Activated B cell treated with CpG ODN at 0.5 μM for 24 hours (primary cell): ENCODE measurements around the gene COPS9. TPM values are rescaled to one million over a fixed set of nuclear protein-coding genes. Genes with fewer than 3 reads are reported as not detected.

Experiments used
- ATAC-seq: fragments of 200-7000 bp; cut with Tn5 transposase; one replicate; pipeline ENCODE4 v1.10.0; 2021; ENCODE audit warnings: low read depth, mild to moderate bottlenecking, moderate library complexity
- CTCF ChIA-PET: fragments of 350-600 bp; sonication (Branson Sonifier 250); formaldehyde crosslinking; loops from one replicate; lab custom pipeline; 2021; ENCODE audit warnings: antibody characterized with exemption; lab: Charles Lee
- POLR2A ChIA-PET: fragments of 350-600 bp; sonication (Branson Sonifier 250); formaldehyde crosslinking; loops from one replicate; lab custom pipeline; 2021; ENCODE audit warnings: antibody characterized with exemption; lab: Charles Lee
- DNase-seq: peaks from one replicate; pipeline ENCODE4 v3.0.0; 2022
- H3K27ac Mint-ChIP-seq: one replicate; pipeline ENCODE4 v1.8.0; 2020; ENCODE audit warnings: mixed read lengths
- H3K27me3 Mint-ChIP-seq: one replicate; pipeline ENCODE4 v1.8.0; 2021; ENCODE audit warnings: mixed read lengths
- H3K36me3 Mint-ChIP-seq: one replicate; pipeline ENCODE4 v1.8.0; 2021; ENCODE audit warnings: low read depth, mixed read lengths
- H3K4me1 Mint-ChIP-seq: one replicate; pipeline ENCODE4 v1.8.0; 2021; ENCODE audit warnings: mixed read lengths
- H3K4me3 Mint-ChIP-seq: one replicate; pipeline ENCODE4 v1.8.0; 2020; ENCODE audit warnings: mild to moderate bottlenecking, mixed read lengths
- H3K9me3 Mint-ChIP-seq: one replicate; pipeline ENCODE4 v1.8.0; 2020; ENCODE audit warnings: mixed read lengths
- CTCF ChIP-seq: fragments of 200-600 bp; IDR thresholded peaks from one replicate; pipeline ENCODE4 v1.8.0; 2022; ENCODE audit warnings: antibody characterized with exemption, mild to moderate bottlenecking
- intact Hi-C: fragments of 100-400 bp; cut with micrococcal nuclease; formaldehyde crosslinking; loops from one replicate; pipeline ENCODE4 v1.15.1; 2024
- total RNA-seq: library from RNA; stranded (reverse); gene quantifications from 2 replicates; pipeline ENCODE4 v1.2.3, GENCODE V29; 2022

The COPS9 gene
- total RNA-seq, 1 donor from 2014 or later, result 78.6 TPM

DNA sequence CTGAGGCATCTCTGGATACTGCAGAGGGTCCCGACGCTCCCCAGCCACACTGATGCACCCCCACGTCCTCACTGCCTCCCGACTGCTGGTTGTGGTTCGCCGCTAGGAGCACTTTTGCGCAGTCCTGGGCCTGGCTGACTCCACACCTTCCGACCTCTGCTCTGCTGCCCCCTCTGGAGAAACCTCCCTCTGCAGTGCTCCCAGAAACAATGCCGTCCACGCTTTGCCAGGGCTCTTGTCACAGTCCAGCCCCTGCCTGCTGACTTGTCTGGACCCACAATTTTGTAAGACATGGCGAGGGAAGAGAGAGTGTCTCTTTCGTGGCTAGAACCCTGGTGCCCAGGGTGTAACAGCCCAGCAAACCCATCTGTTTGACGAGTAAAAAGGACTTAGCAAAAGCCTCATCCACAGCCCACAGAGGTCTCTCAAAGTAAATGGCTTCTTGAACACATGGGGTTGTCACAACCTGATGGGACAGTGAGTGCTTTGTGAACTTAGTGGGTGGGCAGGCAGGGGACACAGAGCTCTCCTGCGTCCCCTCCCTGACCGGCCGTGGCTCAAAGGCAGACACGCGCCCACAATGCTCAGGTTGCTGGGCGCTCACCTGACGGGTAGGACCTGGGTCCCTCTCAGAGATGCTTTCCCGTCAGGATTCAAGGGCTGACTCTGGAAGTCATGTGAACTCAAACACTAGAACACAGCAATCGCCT lies 4.0 kb downstream of the COPS9 start:
- Mint-ChIP-seq H3K36me3 (peaks cover 67% of the 10 kb centered on the region), H3K27me3 (no peaks in the 10 kb centered on the region), H3K9me3 (no peaks in the 10 kb centered on the region), H3K4me1 (peaks cover 25% of the 10 kb centered on the region), H3K27ac (no peak overlapping the region), H3K4me3 (no peak overlapping the region)
- DNase-seq, result no peak
- CTCF ChIA-PET, result no interaction called here
- ATAC-seq, result no peak
- intact Hi-C loops, result loop anchor here (10.0 kb wide), 3 partner anchors 197 to 1753 kb away; partner anchors contain the start of gene STK25
- POLR2A ChIA-PET, result no interaction called here
- TF ChIP-seq CTCF, result no peak

DNA sequence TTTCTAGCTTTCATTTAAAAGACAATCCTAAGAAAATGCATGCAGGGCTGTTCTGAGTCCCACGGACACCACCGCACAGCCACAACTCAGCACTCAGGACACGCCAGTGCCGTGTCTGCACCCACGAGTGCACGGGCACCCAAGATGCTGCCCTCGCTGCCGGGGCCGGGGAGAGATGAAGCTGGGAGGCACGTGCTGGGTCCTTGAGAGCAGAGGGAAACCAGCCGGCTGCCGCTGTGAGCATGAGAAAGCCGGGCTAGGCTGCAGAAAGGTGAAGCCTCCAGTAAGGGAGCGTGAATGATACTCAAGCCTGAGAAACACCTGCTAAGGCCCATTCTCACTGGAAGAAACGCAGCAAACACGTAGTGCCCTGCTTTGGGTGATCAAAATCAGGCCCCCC lies 4.8 kb downstream of the COPS9 start:
- Mint-ChIP-seq H3K36me3 (peaks cover 72% of the 10 kb centered on the region), H3K27ac (no peak overlapping the region)
- POLR2A ChIA-PET, result no interaction called here

GRCh38 chr2:240130393-240131195 lies 5.5 kb downstream of the COPS9 start:
- no peak for TF ChIP-seq CTCF
- ATAC-seq, result no peak
- CTCF ChIA-PET, result no interaction called here

More for the DNA sequence above, 4.8 kb downstream of the COPS9 start:
- CTCF ChIA-PET, result no interaction called here
- Mint-ChIP-seq H3K4me3 (no peak overlapping the region), H3K27me3 (no peaks in the 10 kb centered on the region), H3K4me1 (peaks cover 21% of the 10 kb centered on the region), H3K9me3 (no peaks in the 10 kb centered on the region)
- TF ChIP-seq CTCF, result no peak
- DNase-seq (no peak), ATAC-seq (no peak)
- intact Hi-C loops, result loop anchor here (10.0 kb wide), 3 partner anchors 196 to 1754 kb away; partner anchors contain the start of gene STK25

DNA sequence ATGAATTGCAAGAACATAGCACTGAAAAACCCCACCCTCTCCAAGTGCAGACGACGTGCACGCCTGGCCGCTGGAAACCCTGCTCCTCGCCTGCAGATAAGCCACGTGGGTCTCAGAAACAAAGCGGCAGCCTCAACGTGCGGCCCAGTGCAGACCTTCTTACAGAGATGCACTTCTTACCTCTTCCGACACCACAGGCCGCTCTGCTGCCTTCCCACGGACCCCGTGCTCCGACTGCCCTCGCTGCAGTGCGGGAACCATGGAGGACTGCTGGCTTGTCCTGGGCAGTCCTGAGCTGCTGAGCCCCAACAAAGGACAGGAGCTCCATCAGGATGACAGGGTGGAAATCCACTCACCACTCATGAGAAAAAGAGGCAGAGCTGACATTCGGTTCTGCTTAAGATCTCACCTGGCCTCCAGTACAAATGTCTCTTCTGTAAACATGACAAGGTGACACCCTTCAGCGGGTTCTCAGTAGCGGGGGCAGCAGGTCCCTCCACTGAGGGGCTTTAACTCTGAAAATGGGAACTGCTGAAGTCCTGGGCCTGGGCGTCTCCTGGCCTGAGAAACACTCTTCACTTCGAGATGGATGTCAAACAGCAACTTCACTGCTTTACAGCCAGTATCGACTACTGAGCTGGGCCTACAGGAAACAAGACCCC lies 6.2 kb downstream of the COPS9 start:
- Mint-ChIP-seq H3K9me3 (no peaks in the 10 kb centered on the region), H3K27ac (no peak overlapping the region), H3K4me3 (no peak overlapping the region), H3K27me3 (no peaks in the 10 kb centered on the region), H3K4me1 (peaks cover 12% of the 10 kb centered on the region), H3K36me3 (peaks cover 74% of the 10 kb centered on the region)
- ATAC-seq, result no peak
- POLR2A ChIA-PET, result no interaction called here
- CTCF ChIA-PET, result no interaction called here
- TF ChIP-seq CTCF, result no peak
- no peak for DNase-seq
- intact Hi-C loops, result loop anchor here (10.0 kb wide), 3 partner anchors 195 to 1755 kb away; partner anchors contain the start of gene STK25

More at GRCh38 chr2:240130393-240131195, 5.5 kb downstream of the COPS9 start:
- H3K36me3 Mint-ChIP-seq, result peaks cover 77% of the 10 kb centered on the region
- no peak overlapping the region for H3K27ac Mint-ChIP-seq
- H3K4me3 Mint-ChIP-seq, result no peak overlapping the region
- H3K9me3 Mint-ChIP-seq, result no peaks in the 10 kb centered on the region
- intact Hi-C loops, result loop anchor here (10.0 kb wide), 3 partner anchors 196 to 1754 kb away; partner anchors contain the start of gene STK25
- H3K27me3 Mint-ChIP-seq, result no peaks in the 10 kb centered on the region
- no peak for DNase-seq
- POLR2A ChIA-PET, result no interaction called here
- H3K4me1 Mint-ChIP-seq, result peaks cover 20% of the 10 kb centered on the region
